HEK293 (cell line): ENCODE results near the gene CD207.

Experiments used
- BCL11A ChIP-seq: fragments of 450-650 bp; formaldehyde crosslinking; IDR thresholded peaks from 2 replicates; pipeline ENCODE4 v1.5.1; 2016; ENCODE audit warnings: low read depth, missing biosample characterization, missing genetic modification characterization
- GLI4 ChIP-seq: fragments of 450-650 bp; formaldehyde crosslinking; IDR thresholded peaks from 2 replicates; pipeline ENCODE4 v1.5.1; 2016; ENCODE audit warnings: missing biosample characterization, missing genetic modification characterization
- TCF7L2 ChIP-seq: IDR thresholded peaks from 2 replicates; pipeline ENCODE4 v1.6.1; 2011; ENCODE audit warnings: low read depth, mild to moderate bottlenecking, inconsistent platforms, low read length, moderate library complexity, borderline replicate concordance
- YY1 ChIP-seq: fragments of 450-650 bp; formaldehyde crosslinking; IDR thresholded peaks from 2 replicates; pipeline ENCODE4 v1.5.1; 2018; ENCODE audit warnings: missing biosample characterization, missing genetic modification characterization
- ZFP3 ChIP-seq: fragments of 450-650 bp; formaldehyde crosslinking; IDR thresholded peaks from 2 replicates; pipeline ENCODE4 v1.5.1; 2016; ENCODE audit warnings: low read depth, missing biosample characterization, missing genetic modification characterization
- ZNF133 ChIP-seq: fragments of 450-650 bp; formaldehyde crosslinking; IDR thresholded peaks from 2 replicates; pipeline ENCODE4 v1.5.1; 2016; ENCODE audit warnings: missing biosample characterization, missing genetic modification characterization
- ZNF510 ChIP-seq: fragments of 450-650 bp; formaldehyde crosslinking; IDR thresholded peaks from 2 replicates; pipeline ENCODE4 v1.5.1; 2018; ENCODE audit warnings: mild to moderate bottlenecking, missing genetic modification characterization, missing biosample characterization; ENCODE audit not compliant: insufficient replicate concordance
- ZNF707 ChIP-seq: fragments of 450-650 bp; formaldehyde crosslinking; IDR thresholded peaks from 2 replicates; pipeline ENCODE4 v1.5.1; 2016; ENCODE audit warnings: missing biosample characterization, missing genetic modification characterization
- ZNF777 ChIP-seq: fragments of 450-650 bp; formaldehyde crosslinking; IDR thresholded peaks from 2 replicates; pipeline ENCODE4 v1.5.1; 2017; ENCODE audit warnings: missing biosample characterization, missing genetic modification characterization, borderline replicate concordance
- TF ChIP-seq, protein P1 (sequence below): fragments of 450-650 bp; formaldehyde crosslinking; IDR thresholded peaks from 2 replicates; pipeline ENCODE4 v1.5.1; 2016; ENCODE audit warnings: missing biosample characterization, missing genetic modification characterization
- TF ChIP-seq, protein P2 (sequence below): fragments of 450-650 bp; formaldehyde crosslinking; IDR thresholded peaks from 2 replicates; pipeline ENCODE4 v1.5.1; 2016; ENCODE audit warnings: missing biosample characterization, missing genetic modification characterization

DNA sequence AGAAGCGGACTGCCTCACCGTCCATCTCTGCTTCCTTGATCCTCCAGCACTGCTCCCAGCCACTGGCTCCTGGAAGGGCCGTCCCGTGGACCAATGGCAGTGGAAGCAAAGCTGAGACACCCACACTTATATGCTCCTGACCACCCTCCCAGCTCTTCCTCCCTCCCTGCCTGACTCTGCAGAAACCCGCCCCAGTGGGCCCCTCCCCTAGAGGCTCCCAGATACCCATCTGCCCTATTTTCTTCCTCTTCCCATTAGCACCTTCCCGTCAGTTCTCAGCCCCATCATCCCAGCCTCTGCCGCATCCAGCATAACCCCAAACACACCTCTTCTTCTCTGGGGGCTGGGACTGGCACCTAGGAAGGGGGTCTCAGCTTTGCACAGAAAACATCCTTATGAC lies 15.1 kb downstream of the CD207 start, which contains the start of gene CLEC4F:
- TF ChIP-seq TCF7L2, result no peak
- no peak for TF ChIP-seq ZNF510
- TF ChIP-seq ZNF777 (tag by site-specific recombination), result no peak
- TF ChIP-seq, protein P1, sequence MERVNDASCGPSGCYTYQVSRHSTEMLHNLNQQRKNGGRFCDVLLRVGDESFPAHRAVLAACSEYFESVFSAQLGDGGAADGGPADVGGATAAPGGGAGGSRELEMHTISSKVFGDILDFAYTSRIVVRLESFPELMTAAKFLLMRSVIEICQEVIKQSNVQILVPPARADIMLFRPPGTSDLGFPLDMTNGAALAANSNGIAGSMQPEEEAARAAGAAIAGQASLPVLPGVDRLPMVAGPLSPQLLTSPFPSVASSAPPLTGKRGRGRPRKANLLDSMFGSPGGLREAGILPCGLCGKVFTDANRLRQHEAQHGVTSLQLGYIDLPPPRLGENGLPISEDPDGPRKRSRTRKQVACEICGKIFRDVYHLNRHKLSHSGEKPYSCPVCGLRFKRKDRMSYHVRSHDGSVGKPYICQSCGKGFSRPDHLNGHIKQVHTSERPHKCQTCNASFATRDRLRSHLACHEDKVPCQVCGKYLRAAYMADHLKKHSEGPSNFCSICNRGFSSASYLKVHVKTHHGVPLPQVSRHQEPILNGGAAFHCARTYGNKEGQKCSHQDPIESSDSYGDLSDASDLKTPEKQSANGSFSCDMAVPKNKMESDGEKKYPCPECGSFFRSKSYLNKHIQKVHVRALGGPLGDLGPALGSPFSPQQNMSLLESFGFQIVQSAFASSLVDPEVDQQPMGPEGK, result no peak
- TF ChIP-seq ZFP3, result no peak
- TF ChIP-seq GLI4, result no peak
- TF ChIP-seq BCL11A, result no peak
- no peak for TF ChIP-seq ZNF133 (tag by site-specific recombination)
- TF ChIP-seq ZNF707 (tag by site-specific recombination), result no peak
- TF ChIP-seq, protein P2, sequence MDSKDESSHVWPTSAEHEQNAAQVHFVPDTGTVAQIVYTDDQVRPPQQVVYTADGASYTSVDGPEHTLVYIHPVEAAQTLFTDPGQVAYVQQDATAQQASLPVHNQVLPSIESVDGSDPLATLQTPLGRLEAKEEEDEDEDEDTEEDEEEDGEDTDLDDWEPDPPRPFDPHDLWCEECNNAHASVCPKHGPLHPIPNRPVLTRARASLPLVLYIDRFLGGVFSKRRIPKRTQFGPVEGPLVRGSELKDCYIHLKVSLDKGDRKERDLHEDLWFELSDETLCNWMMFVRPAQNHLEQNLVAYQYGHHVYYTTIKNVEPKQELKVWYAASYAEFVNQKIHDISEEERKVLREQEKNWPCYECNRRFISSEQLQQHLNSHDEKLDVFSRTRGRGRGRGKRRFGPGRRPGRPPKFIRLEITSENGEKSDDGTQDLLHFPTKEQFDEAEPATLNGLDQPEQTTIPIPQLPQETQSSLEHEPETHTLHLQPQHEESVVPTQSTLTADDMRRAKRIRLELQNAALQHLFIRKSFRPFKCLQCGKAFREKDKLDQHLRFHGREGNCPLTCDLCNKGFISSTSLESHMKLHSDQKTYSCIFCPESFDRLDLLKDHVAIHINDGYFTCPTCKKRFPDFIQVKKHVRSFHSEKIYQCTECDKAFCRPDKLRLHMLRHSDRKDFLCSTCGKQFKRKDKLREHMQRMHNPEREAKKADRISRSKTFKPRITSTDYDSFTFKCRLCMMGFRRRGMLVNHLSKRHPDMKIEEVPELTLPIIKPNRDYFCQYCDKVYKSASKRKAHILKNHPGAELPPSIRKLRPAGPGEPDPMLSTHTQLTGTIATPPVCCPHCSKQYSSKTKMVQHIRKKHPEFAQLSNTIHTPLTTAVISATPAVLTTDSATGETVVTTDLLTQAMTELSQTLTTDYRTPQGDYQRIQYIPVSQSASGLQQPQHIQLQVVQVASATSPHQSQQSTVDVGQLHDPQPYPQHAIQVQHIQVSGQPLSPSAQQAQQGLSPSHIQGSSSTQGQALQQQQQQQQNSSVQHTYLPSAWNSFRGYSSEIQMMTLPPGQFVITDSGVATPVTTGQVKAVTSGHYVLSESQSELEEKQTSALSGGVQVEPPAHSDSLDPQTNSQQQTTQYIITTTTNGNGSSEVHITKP (tag by site-specific recombination), result no peak
- no peak for TF ChIP-seq YY1 (tag by site-specific recombination)
